Measurements from ENCODE around the gene REL.
A peak's percentile ranks its signal among the peaks of the same experiment; 100 is the strongest.

Gene REL

GRCh38 chr2:60957643-60958042 is 76.3 kb downstream of the REL start:
- Histone ChIP-seq H3K9me3 (ENCODE audit: control insufficient read depth, insufficient read depth, low read depth, low read length) (no peaks in the 10 kb centered on the region), H3K4me3 (ENCODE audit: low read depth, low read length) (no peak overlapping the region), H3K27ac (ENCODE audit: extremely low read depth, low read depth, low read length) (no peak overlapping the region), H3K36me3 (ENCODE audit: control insufficient read depth in 2 of 2, insufficient read depth in 1 of 2, low read length in 2 of 2) (peaks cover 0 to 1% of the 10 kb centered on the region in 2 experiments; a peak in 1 of 3 replicates), H3K4me1 (ENCODE audit: control insufficient read depth, insufficient read depth, low read length) (no peaks in the 10 kb centered on the region; the same call in 1 of the 2 replicates)
- POLR2A ChIA-PET: no interaction called here
- TF ChIP-seq PRDM1 (tag by site-specific recombination; IDR thresholded peaks at IDR 0.05) (no peak), SCRT2 (tag by site-specific recombination; IDR thresholded peaks at IDR 0.05) (0 out of 2 replicates have a peak, but pooled peaks have one; percentile 25)
- CTCF ChIA-PET: no interaction called here

DNA sequence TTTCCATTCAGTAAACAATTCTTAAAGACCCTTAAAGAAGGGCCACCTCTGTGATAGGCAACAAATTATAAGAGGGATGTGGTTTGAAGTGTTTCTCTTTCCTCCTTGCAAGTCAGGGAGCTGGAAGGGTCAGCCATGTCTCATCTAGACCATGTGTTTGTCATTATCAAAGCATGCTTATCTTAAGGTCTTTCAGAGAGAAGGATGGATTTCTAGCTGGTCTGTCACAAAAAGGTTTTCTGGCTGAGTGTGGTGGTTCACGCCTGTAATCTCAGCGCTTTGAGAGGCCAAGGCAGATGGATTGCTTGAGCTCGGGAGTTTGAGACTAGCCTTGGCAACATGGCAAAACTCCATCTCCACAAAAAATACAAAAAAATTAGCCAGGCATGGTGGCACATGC is 77.0 kb downstream of the REL start:
- no peak overlapping the region for H3K27ac ChIP-seq (ENCODE audit: extremely low read depth, low read depth, low read length)
- TF ChIP-seq ZNF473 (tag by site-specific recombination; IDR thresholded peaks at IDR 0.05) (no peak), KLF8 (tag by site-specific recombination; IDR thresholded peaks at IDR 0.05) (no peak), ZNF324 (tag by site-specific recombination; IDR thresholded peaks at IDR 0.05) (no peak), GLIS1 (tag by site-specific recombination; IDR thresholded peaks at IDR 0.05) (no peak), KLF9 (tag by site-specific recombination; IDR thresholded peaks at IDR 0.05; ENCODE audit: low read depth) (no peak), ZNF560 (tag by site-specific recombination; IDR thresholded peaks at IDR 0.05; ENCODE audit: borderline replicate concordance) (no peak), ZNF394 (tag by site-specific recombination; IDR thresholded peaks at IDR 0.05; ENCODE audit: borderline replicate concordance) (no peak), HOXC10 (CRISPR knock-in tag; IDR thresholded peaks at IDR 0.05) (no peak), ZSCAN4 (tag by site-specific recombination; IDR thresholded peaks at IDR 0.05) (no peak), ZNF362 (tag by site-specific recombination; IDR thresholded peaks at IDR 0.05) (no peak), ZNF223 (tag by site-specific recombination; IDR thresholded peaks at IDR 0.05) (no peak), KLF17 (tag by site-specific recombination; IDR thresholded peaks at IDR 0.05) (no peak), ZBTB49 (tag by site-specific recombination; IDR thresholded peaks at IDR 0.05; ENCODE audit: low read depth) (no peak)
- H3K36me3 ChIP-seq (ENCODE audit: control insufficient read depth in 2 of 2, insufficient read depth in 1 of 2, low read length in 2 of 2): no peaks in the 10 kb centered on the region
- no peak overlapping the region for H3K4me3 ChIP-seq (ENCODE audit: low read depth, low read length)
- ChIA-PET POLR2A (no interaction called here), CTCF (interaction anchor here (1.0 kb wide), 1 partner anchor 10 kb away, joined by 3 read pairs; no protein-coding TSS in a partner anchor)
- H3K4me1 ChIP-seq (ENCODE audit: control insufficient read depth, insufficient read depth, low read length): no peaks in the 10 kb centered on the region; the same call in 1 of the 2 replicates
- H3K9me3 ChIP-seq (ENCODE audit: control insufficient read depth, insufficient read depth, low read depth, low read length): no peaks in the 10 kb centered on the region

- H3K9me3 ChIP-seq (ENCODE audit: control insufficient read depth, insufficient read depth, low read depth, low read length): no peaks in the 10 kb centered on the region
- H3K4me1 ChIP-seq (ENCODE audit: control insufficient read depth, insufficient read depth, low read length): no peaks in the 10 kb centered on the region; the same call in 1 of the 2 replicates
- no peak overlapping the region for H3K4me3 ChIP-seq (ENCODE audit: low read depth, low read length)
- ChIA-PET CTCF (interaction anchor here (0.7 to 1.0 kb wide), 3 partner anchors 11 to 791 kb away, joined by 3 read pairs; no protein-coding TSS in a partner anchor), POLR2A (no interaction called here)
- no peak overlapping the region for H3K27ac ChIP-seq (ENCODE audit: extremely low read depth, low read depth, low read length)
- H3K36me3 ChIP-seq (ENCODE audit: control insufficient read depth in 2 of 2, insufficient read depth in 1 of 2, low read length in 2 of 2): no peaks in the 10 kb centered on the region
- TF ChIP-seq SP2 (tag by site-specific recombination; IDR thresholded peaks at IDR 0.05): no peak
- TF ChIP-seq ZNF555 (tag by site-specific recombination; conservative IDR thresholded peaks at IDR 0.05): no peak
- no peak for TF ChIP-seq ZEB2 (tag by site-specific recombination; IDR thresholded peaks at IDR 0.05)
Measured at GRCh38 chr2:60958800-60959199, 77.4 kb downstream of the REL start.

All from HEK293 (cell line).